ENCODE measurements around the gene MAP6. TPM values are rescaled to one million over a fixed set of nuclear protein-coding genes. Genes with fewer than 3 reads are reported as not detected.

Gene MAP6
- total RNA-seq = 2.1 TPM

DNA sequence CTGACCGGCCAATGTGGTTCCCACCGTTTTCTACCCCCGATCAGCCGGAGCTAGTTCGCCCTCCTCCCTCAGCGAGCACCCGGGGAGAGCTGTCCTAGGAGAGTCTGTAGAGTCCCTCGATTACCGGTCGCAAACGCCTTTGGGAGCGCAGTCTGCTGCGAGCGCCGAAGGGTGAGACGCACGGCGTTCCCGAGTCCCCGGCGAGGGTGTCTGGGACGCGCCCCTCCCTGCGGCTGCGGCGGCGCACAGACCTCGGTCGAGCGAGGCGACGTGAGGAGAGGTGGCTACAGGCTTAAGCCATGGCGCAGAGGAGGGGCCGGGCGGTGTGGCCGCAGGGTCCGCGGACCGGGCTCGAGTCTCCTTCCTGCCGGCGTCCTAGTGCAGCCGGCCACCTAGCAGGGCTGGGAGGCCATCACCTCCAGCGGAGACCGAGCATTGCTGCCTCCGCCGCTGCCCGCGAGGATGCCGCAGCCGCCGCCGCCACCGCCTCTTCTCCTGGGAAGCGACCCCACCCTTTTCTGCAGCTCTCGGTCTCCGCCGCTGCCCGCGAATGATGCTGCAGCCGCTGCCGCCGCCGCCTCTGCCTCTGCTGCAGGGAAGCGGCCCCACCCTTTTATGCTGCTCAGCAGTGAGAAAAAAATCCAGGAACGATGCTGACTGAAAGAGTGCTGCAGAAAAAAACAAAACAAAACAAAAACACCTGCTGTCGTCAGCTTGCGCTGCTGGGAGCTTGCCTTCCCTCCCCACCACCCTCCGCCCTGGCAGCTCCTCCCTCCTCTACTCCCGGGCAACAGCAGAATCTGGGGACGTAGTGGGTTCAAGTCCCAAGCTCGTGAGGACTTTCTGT, at the start of gene MAP6:
TSS of gene MAP6 (minus strand) at position 588 of the 847 bp plus-strand sequence. CDS start 669 bp downstream, outside the sequence.
- Histone ChIP-seq H3K27ac (ENCODE audit: low read depth, low read length) (no peak within 1 kb of the TSS), H3K27me3 (ENCODE audit: control insufficient read depth in 3 of 3, insufficient read depth in 3 of 3, low read length in 3 of 3) (peaks cover 27 to 52% (median 50%) of the 10 kb centered on the region in 3 donors), H3K4me1 (ENCODE audit: control insufficient read depth in 3 of 3, insufficient read depth in 3 of 3, low read length in 3 of 3) (peaks cover 13 to 14% (median 13%) of the 10 kb centered on the region in 3 donors), H3K9me3 (ENCODE audit: control insufficient read depth in 3 of 3, low read length in 3 of 3) (no peaks in the 10 kb centered on the region), H3K4me3 (ENCODE audit: low read length in 3 of 3) (peak within 1 kb of the TSS; percentile 59 to 62 (median 61)), H3K36me3 (ENCODE audit: control insufficient read depth in 3 of 3, insufficient read depth in 3 of 3, low read length in 3 of 3) (no peaks in the 10 kb centered on the region), H3K9ac (ENCODE audit: low read depth in 1 of 3, low read length in 3 of 3) (peak within 1 kb of the TSS in 1 of 3 donors; percentile 60)

GRCh38 chr11:75717608-75718418, 49.0 kb upstream of the MAP6 start, which contains the start of gene MOGAT2:
TSS of gene MOGAT2 (plus strand) at chr11:75717838. CDS start at chr11:75717889, 51 bp downstream.
- H3K36me3 ChIP-seq (ENCODE audit: control insufficient read depth in 3 of 3, insufficient read depth in 3 of 3, low read length in 3 of 3) = no peaks in the 10 kb centered on the region
- H3K4me3 ChIP-seq (ENCODE audit: low read length in 3 of 3) = no peak within 1 kb of the TSS
- no peaks in the 10 kb centered on the region for H3K9me3 ChIP-seq (ENCODE audit: control insufficient read depth in 3 of 3, low read length in 3 of 3)
- H3K27me3 ChIP-seq (ENCODE audit: control insufficient read depth in 3 of 3, insufficient read depth in 3 of 3, low read length in 3 of 3) = no peaks in the 10 kb centered on the region
- H3K4me1 ChIP-seq (ENCODE audit: control insufficient read depth in 3 of 3, insufficient read depth in 3 of 3, low read length in 3 of 3) = peaks cover 11 to 13% (median 13%) of the 10 kb centered on the region in 3 donors
- H3K27ac ChIP-seq (ENCODE audit: low read depth, low read length) = no peak within 1 kb of the TSS
- H3K9ac ChIP-seq (ENCODE audit: low read depth in 1 of 3, low read length in 3 of 3) = peak within 1 kb of the TSS in 1 of 3 donors; percentile 16

GRCh38 chr11:75716659-75717058, 47.8 kb upstream of the MAP6 start:
- H3K4me3 ChIP-seq (ENCODE audit: low read length in 3 of 3) = no peak overlapping the region
- H3K27me3 ChIP-seq (ENCODE audit: control insufficient read depth in 3 of 3, insufficient read depth in 3 of 3, low read length in 3 of 3) = no peaks in the 10 kb centered on the region
- H3K9ac ChIP-seq (ENCODE audit: low read depth in 1 of 3, low read length in 3 of 3) = no peak overlapping the region
- H3K36me3 ChIP-seq (ENCODE audit: control insufficient read depth in 3 of 3, insufficient read depth in 3 of 3, low read length in 3 of 3) = no peaks in the 10 kb centered on the region
- peaks cover 11 to 13% (median 13%) of the 10 kb centered on the region in 3 donors for H3K4me1 ChIP-seq (ENCODE audit: control insufficient read depth in 3 of 3, insufficient read depth in 3 of 3, low read length in 3 of 3)
- no peak overlapping the region for H3K27ac ChIP-seq (ENCODE audit: low read depth, low read length)
- H3K9me3 ChIP-seq (ENCODE audit: control insufficient read depth in 3 of 3, low read length in 3 of 3) = no peaks in the 10 kb centered on the region

GRCh38 chr11:75715688-75716087, 46.9 kb upstream of the MAP6 start:
- Histone ChIP-seq H3K4me3 (ENCODE audit: low read length in 3 of 3) (no peak overlapping the region), H3K36me3 (ENCODE audit: control insufficient read depth in 3 of 3, insufficient read depth in 3 of 3, low read length in 3 of 3) (no peaks in the 10 kb centered on the region), H3K4me1 (ENCODE audit: control insufficient read depth in 3 of 3, insufficient read depth in 3 of 3, low read length in 3 of 3) (peaks cover 11 to 13% (median 13%) of the 10 kb centered on the region in 3 donors), H3K9me3 (ENCODE audit: control insufficient read depth in 3 of 3, low read length in 3 of 3) (no peaks in the 10 kb centered on the region), H3K9ac (ENCODE audit: low read depth in 1 of 3, low read length in 3 of 3) (no peak overlapping the region), H3K27me3 (ENCODE audit: control insufficient read depth in 3 of 3, insufficient read depth in 3 of 3, low read length in 3 of 3) (no peaks in the 10 kb centered on the region), H3K27ac (ENCODE audit: low read depth, low read length) (no peak overlapping the region)

DNA sequence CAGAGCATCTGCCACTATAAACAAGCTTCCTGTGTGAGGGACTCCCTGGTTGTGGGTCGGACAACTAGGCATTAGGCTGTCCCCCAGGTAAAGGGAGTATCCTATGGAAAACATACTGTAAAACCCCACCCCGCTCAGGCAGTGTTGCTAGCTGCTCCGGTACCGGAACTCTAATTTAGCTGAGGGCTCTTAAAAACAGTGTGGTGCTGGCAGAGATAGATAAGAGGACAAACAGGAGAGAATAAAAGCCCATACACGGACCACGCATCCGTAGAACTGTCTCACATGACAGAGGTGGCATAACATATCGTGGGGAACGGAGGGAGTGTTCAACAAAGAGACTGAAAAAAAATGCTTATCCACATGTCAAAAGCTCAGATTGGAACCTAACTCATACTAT, 45.4 kb upstream of the MAP6 start:
- H3K4me3 ChIP-seq (ENCODE audit: low read length in 3 of 3) = no peak overlapping the region
- no peaks in the 10 kb centered on the region for H3K36me3 ChIP-seq (ENCODE audit: control insufficient read depth in 3 of 3, insufficient read depth in 3 of 3, low read length in 3 of 3)
- H3K27ac ChIP-seq (ENCODE audit: low read depth, low read length) = no peak overlapping the region
- H3K27me3 ChIP-seq (ENCODE audit: control insufficient read depth in 3 of 3, insufficient read depth in 3 of 3, low read length in 3 of 3) = no peaks in the 10 kb centered on the region
- H3K4me1 ChIP-seq (ENCODE audit: control insufficient read depth in 3 of 3, insufficient read depth in 3 of 3, low read length in 3 of 3) = peaks cover 11 to 13% (median 13%) of the 10 kb centered on the region in 3 donors
- no peaks in the 10 kb centered on the region for H3K9me3 ChIP-seq (ENCODE audit: control insufficient read depth in 3 of 3, low read length in 3 of 3)
- no peak overlapping the region for H3K9ac ChIP-seq (ENCODE audit: low read depth in 1 of 3, low read length in 3 of 3)

GRCh38 chr11:75706260-75706729, 37.5 kb upstream of the MAP6 start:
- no peaks in the 10 kb centered on the region for H3K36me3 ChIP-seq (ENCODE audit: control insufficient read depth in 3 of 3, insufficient read depth in 3 of 3, low read length in 3 of 3)
- peaks cover 0 to 5% (median 2%) of the 10 kb centered on the region in 3 donors for H3K4me1 ChIP-seq (ENCODE audit: control insufficient read depth in 3 of 3, insufficient read depth in 3 of 3, low read length in 3 of 3)
- H3K9ac ChIP-seq (ENCODE audit: low read depth in 1 of 3, low read length in 3 of 3) = no peak overlapping the region
- H3K27ac ChIP-seq (ENCODE audit: low read depth, low read length) = no peak overlapping the region
- H3K4me3 ChIP-seq (ENCODE audit: low read length in 3 of 3) = no peak overlapping the region
- no peaks in the 10 kb centered on the region for H3K9me3 ChIP-seq (ENCODE audit: control insufficient read depth in 3 of 3, low read length in 3 of 3)
- H3K27me3 ChIP-seq (ENCODE audit: control insufficient read depth in 3 of 3, insufficient read depth in 3 of 3, low read length in 3 of 3) = peaks cover 0 to 2% (median 0%) of the 10 kb centered on the region in 3 donors

- Histone ChIP-seq H3K27me3 (ENCODE audit: control insufficient read depth in 3 of 3, insufficient read depth in 3 of 3, low read length in 3 of 3) (peaks cover 0 to 5% (median 0%) of the 10 kb centered on the region in 3 donors), H3K4me1 (ENCODE audit: control insufficient read depth in 3 of 3, insufficient read depth in 3 of 3, low read length in 3 of 3) (peaks cover 0 to 5% (median 2%) of the 10 kb centered on the region in 3 donors), H3K27ac (ENCODE audit: low read depth, low read length) (no peak overlapping the region), H3K9ac (ENCODE audit: low read depth in 1 of 3, low read length in 3 of 3) (no peak overlapping the region), H3K9me3 (ENCODE audit: control insufficient read depth in 3 of 3, low read length in 3 of 3) (no peaks in the 10 kb centered on the region), H3K4me3 (ENCODE audit: low read length in 3 of 3) (no peak overlapping the region), H3K36me3 (ENCODE audit: control insufficient read depth in 3 of 3, insufficient read depth in 3 of 3, low read length in 3 of 3) (no peaks in the 10 kb centered on the region)
Observed at GRCh38 chr11:75705541-75705940, 36.7 kb upstream of the MAP6 start.

DNA sequence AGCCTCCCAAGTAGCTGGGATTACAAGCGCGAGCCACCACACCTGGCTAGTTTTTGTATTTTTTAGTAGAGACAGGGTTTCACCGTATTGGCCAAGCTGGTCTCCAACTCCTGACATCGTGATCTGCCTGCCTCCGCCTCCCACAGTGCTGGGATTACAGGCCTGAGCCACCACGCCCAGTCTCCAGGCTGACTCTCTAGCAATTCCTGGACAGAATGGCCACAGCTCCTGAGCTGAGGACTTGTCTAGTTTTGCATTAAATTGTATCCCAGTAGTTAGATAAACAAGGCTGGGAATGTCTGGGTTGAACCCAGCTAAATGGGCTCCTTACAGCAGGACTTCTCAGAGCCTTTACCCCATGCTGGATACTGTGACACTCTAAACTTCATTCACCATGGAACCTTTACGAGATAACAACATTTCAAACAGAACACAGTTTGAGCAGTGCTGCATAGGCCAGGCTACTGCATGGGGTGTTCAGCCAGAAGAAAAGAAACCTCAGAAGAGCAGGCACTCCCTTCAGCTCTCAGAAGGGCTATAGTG, 34.9 kb upstream of the MAP6 start:
- no peaks in the 10 kb centered on the region for H3K9me3 ChIP-seq (ENCODE audit: control insufficient read depth in 3 of 3, low read length in 3 of 3)
- H3K27me3 ChIP-seq (ENCODE audit: control insufficient read depth in 3 of 3, insufficient read depth in 3 of 3, low read length in 3 of 3) = peaks cover 0 to 5% (median 4%) of the 10 kb centered on the region in 3 donors
- no peaks in the 10 kb centered on the region for H3K36me3 ChIP-seq (ENCODE audit: control insufficient read depth in 3 of 3, insufficient read depth in 3 of 3, low read length in 3 of 3)
- peaks cover 0 to 5% (median 2%) of the 10 kb centered on the region in 3 donors for H3K4me1 ChIP-seq (ENCODE audit: control insufficient read depth in 3 of 3, insufficient read depth in 3 of 3, low read length in 3 of 3)
- H3K4me3 ChIP-seq (ENCODE audit: low read length in 3 of 3) = no peak overlapping the region
- no peak overlapping the region for H3K27ac ChIP-seq (ENCODE audit: low read depth, low read length)
- no peak overlapping the region for H3K9ac ChIP-seq (ENCODE audit: low read depth in 1 of 3, low read length in 3 of 3)

- Histone ChIP-seq H3K9ac (ENCODE audit: low read depth in 1 of 3, low read length in 3 of 3) (no peak overlapping the region), H3K4me1 (ENCODE audit: control insufficient read depth in 3 of 3, insufficient read depth in 3 of 3, low read length in 3 of 3) (no peaks in the 10 kb centered on the region), H3K4me3 (ENCODE audit: low read length in 3 of 3) (no peak overlapping the region), H3K36me3 (ENCODE audit: control insufficient read depth in 3 of 3, insufficient read depth in 3 of 3, low read length in 3 of 3) (no peaks in the 10 kb centered on the region), H3K27me3 (ENCODE audit: control insufficient read depth in 3 of 3, insufficient read depth in 3 of 3, low read length in 3 of 3) (peaks cover 0 to 5% (median 4%) of the 10 kb centered on the region in 3 donors), H3K9me3 (ENCODE audit: control insufficient read depth in 3 of 3, low read length in 3 of 3) (no peaks in the 10 kb centered on the region), H3K27ac (ENCODE audit: low read depth, low read length) (no peak overlapping the region)
Observed at GRCh38 chr11:75700940-75701339, 32.1 kb upstream of the MAP6 start.

All from skeletal muscle tissue (tissue), 4 donors.